ENCODE data around the gene RSL24D1. TPM values are rescaled to one million over a fixed set of nuclear protein-coding genes. Genes with fewer than 3 reads are reported as not detected.

Gene RSL24D1
- 10 to 100 TPM; 41.4 to 70.3 (median 47.5) TPM for total RNA-seq

DNA sequence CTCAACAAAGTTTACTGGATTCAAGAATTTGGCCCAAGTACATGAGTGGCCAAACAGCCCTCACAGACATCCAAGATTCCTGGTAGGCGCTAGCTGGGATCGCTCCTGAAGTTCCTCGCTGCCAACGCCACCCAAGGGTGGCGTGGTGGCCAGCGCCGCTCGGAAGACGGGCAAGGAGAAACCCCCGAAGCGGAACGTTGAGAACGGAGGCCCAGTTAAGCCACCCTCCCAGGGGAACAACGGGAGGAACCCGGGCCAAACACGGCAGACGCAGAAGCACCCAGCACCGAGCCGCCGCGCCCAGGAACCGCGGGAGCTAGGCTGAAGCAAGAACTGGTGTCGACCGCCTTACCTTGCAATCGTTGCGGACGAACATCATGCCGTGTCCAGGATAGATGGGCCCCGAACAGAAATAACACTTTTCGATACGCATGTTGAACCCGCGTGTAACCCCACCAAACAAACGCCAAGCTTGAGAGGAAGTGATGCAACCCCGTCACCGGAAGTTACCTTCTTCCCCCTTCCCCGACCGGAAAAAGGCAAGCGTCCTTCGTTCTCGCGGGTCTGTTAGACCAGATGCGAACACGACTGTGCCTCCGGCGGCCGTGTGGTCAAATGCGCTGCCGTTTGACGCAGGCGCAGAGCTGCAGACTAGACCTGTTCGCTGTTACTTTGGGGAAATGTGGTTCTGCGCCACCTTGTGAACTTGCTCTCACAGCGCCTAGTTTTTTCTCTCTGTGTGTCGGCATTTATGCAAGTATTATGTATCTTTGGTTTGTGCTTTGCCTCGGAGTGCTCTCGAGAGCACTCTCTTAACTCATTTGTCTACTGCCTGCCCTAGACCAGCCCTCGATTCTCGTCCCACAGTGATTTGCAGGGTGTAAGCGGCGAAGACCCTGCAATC is at the start of gene RSL24D1:
Gene RSL24D1, minus strand, starts transcription at position 484 of the 904 bp plus-strand sequence. Its CDS starts 51 bp downstream, at position 433.
- intact Hi-C loops (cut with DNase I; ENCODE audit: low total_unique reads): no loop called here
- WGBS, 2 donors: 0% methylated on average over 61 to 62 of the region's 62 CpGs
- H3K4me3 ChIP-seq (ENCODE audit: low read depth, poor library complexity, severe bottlenecking): peak within 1 kb of the TSS; percentile 99
- DNase-seq (ENCODE audit: low spot score in 2 of 2): peak; percentile 96 to 99
- TF ChIP-seq POLR2A (IDR thresholded peaks at IDR 0.05): no peak
- TF ChIP-seq, protein P1, sequence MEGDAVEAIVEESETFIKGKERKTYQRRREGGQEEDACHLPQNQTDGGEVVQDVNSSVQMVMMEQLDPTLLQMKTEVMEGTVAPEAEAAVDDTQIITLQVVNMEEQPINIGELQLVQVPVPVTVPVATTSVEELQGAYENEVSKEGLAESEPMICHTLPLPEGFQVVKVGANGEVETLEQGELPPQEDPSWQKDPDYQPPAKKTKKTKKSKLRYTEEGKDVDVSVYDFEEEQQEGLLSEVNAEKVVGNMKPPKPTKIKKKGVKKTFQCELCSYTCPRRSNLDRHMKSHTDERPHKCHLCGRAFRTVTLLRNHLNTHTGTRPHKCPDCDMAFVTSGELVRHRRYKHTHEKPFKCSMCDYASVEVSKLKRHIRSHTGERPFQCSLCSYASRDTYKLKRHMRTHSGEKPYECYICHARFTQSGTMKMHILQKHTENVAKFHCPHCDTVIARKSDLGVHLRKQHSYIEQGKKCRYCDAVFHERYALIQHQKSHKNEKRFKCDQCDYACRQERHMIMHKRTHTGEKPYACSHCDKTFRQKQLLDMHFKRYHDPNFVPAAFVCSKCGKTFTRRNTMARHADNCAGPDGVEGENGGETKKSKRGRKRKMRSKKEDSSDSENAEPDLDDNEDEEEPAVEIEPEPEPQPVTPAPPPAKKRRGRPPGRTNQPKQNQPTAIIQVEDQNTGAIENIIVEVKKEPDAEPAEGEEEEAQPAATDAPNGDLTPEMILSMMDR (IDR thresholded peaks at IDR 0.05): no peak

DNA sequence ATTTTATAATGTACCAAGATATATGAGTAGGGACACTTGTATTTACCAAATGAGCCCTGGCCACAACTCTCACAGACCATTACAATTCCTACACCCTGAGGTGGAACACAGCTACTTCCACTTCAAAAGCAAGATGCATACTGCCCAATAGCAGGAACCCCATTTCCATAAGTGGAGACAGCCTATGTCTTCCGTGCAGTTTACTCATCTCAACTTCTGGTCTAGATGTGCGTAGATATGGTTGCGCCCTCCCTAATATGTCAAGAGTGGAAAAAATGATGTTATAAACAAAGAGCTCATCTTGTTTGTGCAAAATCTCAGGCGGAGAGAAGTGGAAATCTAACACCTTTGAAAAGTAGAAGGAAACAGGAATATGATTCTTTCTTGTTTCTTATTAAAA is 48.3 kb upstream of the RSL24D1 start:
- TF ChIP-seq, protein P1 (IDR thresholded peaks at IDR 0.05): no peak
- no peak for TF ChIP-seq POLR2A (IDR thresholded peaks at IDR 0.05)
- no peak for DNase-seq (ENCODE audit: low spot score in 2 of 2)
- no peak overlapping the region for H3K4me3 ChIP-seq (ENCODE audit: low read depth, poor library complexity, severe bottlenecking)
- intact Hi-C loops (cut with DNase I; ENCODE audit: low total_unique reads): no loop called here
- WGBS, 2 donors: 91 to 95% methylated on average over 4 of the region's 4 CpGs

DNA sequence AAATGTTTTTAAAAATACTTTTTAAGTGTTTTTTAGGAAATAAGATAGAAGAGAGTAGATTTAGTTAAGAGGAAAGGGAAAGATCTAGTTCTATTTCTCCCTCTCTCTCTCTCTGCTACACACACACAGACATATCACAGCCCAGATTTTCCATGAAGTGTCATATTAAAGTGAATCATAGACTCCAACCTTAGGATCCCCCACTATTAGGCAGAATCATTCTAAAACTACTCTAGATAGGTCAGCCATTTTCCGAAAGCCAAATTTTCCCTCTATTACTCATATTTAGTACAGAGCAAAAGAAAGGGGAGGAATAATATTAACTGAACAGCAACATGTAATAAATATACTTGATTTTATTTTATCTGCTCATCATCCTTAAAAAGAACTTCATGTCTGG is 45.1 kb upstream of the RSL24D1 start:
- TF ChIP-seq, protein P1 (IDR thresholded peaks at IDR 0.05): no peak
- TF ChIP-seq POLR2A (IDR thresholded peaks at IDR 0.05): no peak
- no peak for DNase-seq (ENCODE audit: low spot score in 2 of 2)
- intact Hi-C loops (cut with DNase I; ENCODE audit: low total_unique reads): loop anchor here (5.0 kb wide), 1 partner anchor 990 kb away; no protein-coding TSS in a partner anchor
- 0 to 34% methylated on average over 1 of the region's 1 CpG for WGBS, 2 donors
- H3K4me3 ChIP-seq (ENCODE audit: low read depth, poor library complexity, severe bottlenecking): no peak overlapping the region

DNA sequence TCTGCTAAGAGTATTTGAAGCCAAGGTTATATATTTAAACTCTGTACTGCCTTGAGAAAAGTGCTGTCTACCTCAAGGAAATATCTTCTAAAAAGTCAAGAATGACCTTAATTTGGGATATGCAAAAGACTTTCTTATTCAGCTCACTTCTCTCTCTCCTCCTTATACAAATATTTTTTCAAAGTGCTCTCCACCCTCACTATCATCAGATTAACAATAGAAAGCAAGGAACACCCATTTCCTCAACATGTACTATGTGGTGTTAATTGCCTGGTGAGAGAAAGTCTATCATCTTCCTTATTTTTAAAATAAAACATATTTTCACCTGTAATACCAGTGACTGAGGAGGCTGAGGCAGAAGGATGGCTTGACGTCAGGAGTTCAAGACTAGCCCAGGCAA is 44.4 kb upstream of the RSL24D1 start:
- whole genome bisulfite sequencing, 2 donors: 90 to 96% methylated on average over 1 of the region's 1 CpG
- intact Hi-C loops (cut with DNase I; ENCODE audit: low total_unique reads): loop anchor here (5.0 kb wide), 1 partner anchor 991 kb away; no protein-coding TSS in a partner anchor
- no peak for DNase-seq (ENCODE audit: low spot score in 2 of 2)
- TF ChIP-seq POLR2A (IDR thresholded peaks at IDR 0.05): no peak
- no peak overlapping the region for H3K4me3 ChIP-seq (ENCODE audit: low read depth, poor library complexity, severe bottlenecking)

DNA sequence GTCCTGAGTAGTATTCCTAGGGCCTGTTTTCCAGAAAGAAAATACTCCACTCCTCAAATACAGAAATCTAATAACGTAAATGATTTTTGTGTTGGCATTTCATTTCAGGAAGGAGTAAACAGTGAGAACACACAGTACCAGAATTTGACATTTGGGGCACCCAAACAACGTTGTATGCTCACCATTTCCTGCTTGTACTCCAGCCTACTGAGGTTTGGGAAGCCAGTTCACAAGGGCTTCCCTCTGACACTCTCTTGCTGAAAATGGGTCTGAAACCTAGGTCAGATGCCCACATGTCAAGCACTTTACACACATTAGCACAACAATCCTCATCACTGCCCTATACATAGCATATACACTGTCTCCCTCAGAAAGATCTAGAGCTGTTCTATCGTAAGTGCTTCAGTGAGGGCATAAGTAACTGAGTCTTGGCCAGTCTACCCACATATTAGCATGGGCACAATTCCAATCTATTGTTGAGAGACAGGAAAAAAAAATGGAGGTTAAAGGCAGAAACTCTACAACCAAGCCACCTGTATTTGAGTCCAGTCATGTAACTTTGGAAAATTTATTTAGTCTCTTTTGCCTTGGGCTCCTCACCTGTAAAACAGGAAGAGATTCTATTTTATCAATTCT is 43.5 kb upstream of the RSL24D1 start:
- H3K4me3 ChIP-seq (ENCODE audit: low read depth, poor library complexity, severe bottlenecking): no peak overlapping the region
- intact Hi-C loops (cut with DNase I; ENCODE audit: low total_unique reads): loop anchor here (5.0 kb wide), 1 partner anchor 992 kb away; no protein-coding TSS in a partner anchor
- no peak for DNase-seq (ENCODE audit: low spot score in 2 of 2)
- 80 to 82% methylated on average over 3 of the region's 3 CpGs for WGBS, 2 donors
- no peak for TF ChIP-seq POLR2A (IDR thresholded peaks at IDR 0.05)
- TF ChIP-seq, protein P1 (IDR thresholded peaks at IDR 0.05): no peak
